ENCODE results near the gene SPATA31E1.
A peak's percentile ranks its signal among the peaks of the same experiment; 100 is the strongest.

Gene SPATA31E1

GRCh38 chr9:87882627-87883026 is at the start of gene SPATA31E1:
Gene SPATA31E1 (plus strand): TSS chr9:87882877. CDS start chr9:87882892, 15 bp downstream.
- Mint-ChIP-seq H3K9me3 (peaks cover 5% of the 10 kb centered on the region), H3K27me3 (ENCODE audit: low read depth, poor library complexity) (peaks cover 11% of the 10 kb centered on the region), H3K4me1 (peaks cover 14% of the 10 kb centered on the region), H3K4me3 (no peak within 1 kb of the TSS), H3K36me3 (ENCODE audit: low read depth) (no peaks in the 10 kb centered on the region), H3K27ac (no peak within 1 kb of the TSS)
- TF ChIP-seq, protein P1, sequence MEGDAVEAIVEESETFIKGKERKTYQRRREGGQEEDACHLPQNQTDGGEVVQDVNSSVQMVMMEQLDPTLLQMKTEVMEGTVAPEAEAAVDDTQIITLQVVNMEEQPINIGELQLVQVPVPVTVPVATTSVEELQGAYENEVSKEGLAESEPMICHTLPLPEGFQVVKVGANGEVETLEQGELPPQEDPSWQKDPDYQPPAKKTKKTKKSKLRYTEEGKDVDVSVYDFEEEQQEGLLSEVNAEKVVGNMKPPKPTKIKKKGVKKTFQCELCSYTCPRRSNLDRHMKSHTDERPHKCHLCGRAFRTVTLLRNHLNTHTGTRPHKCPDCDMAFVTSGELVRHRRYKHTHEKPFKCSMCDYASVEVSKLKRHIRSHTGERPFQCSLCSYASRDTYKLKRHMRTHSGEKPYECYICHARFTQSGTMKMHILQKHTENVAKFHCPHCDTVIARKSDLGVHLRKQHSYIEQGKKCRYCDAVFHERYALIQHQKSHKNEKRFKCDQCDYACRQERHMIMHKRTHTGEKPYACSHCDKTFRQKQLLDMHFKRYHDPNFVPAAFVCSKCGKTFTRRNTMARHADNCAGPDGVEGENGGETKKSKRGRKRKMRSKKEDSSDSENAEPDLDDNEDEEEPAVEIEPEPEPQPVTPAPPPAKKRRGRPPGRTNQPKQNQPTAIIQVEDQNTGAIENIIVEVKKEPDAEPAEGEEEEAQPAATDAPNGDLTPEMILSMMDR (IDR thresholded peaks at IDR 0.05), result no peak
- DNase-seq, result no peak

- H3K4me3 Mint-ChIP-seq, result no peak overlapping the region
- H3K36me3 Mint-ChIP-seq (ENCODE audit: low read depth), result no peaks in the 10 kb centered on the region
- H3K27me3 Mint-ChIP-seq (ENCODE audit: low read depth, poor library complexity), result peaks cover 10% of the 10 kb centered on the region
Observed at GRCh38 chr9:87834357-87834756, 48.3 kb upstream of the SPATA31E1 start.

DNA sequence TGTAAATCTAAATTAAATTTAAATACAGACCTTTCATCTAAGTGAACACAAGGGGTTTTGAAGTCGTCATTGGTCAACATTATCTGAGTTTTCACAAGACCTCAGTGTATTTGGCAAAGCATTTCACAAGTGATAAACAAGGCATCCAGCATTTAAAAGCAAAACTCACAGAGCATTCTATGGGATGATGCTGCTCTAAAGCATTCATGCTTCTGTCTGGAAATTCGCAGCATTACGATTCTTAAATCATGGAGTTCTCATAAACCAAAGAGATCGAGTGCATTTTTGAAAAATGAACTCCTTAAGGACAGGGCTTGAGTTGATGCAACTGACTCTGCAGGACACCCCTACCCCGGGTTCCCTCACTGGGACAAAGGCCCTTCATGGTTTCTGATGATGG is 46.1 kb upstream of the SPATA31E1 start:
- no peak for DNase-seq
- peaks cover 10% of the 10 kb centered on the region for H3K9me3 Mint-ChIP-seq
- peaks cover 7% of the 10 kb centered on the region for H3K27me3 Mint-ChIP-seq (ENCODE audit: low read depth, poor library complexity)
- no peak overlapping the region for H3K27ac Mint-ChIP-seq
- no peaks in the 10 kb centered on the region for H3K4me1 Mint-ChIP-seq
- TF ChIP-seq, protein P1 (IDR thresholded peaks at IDR 0.05), result no peak
- no peak overlapping the region for H3K4me3 Mint-ChIP-seq
- H3K36me3 Mint-ChIP-seq (ENCODE audit: low read depth), result no peaks in the 10 kb centered on the region

More at GRCh38 chr9:87834357-87834756, 48.3 kb upstream of the SPATA31E1 start:
- Mint-ChIP-seq H3K4me1 (no peaks in the 10 kb centered on the region), H3K9me3 (no peaks in the 10 kb centered on the region), H3K27ac (no peak overlapping the region)
- peak; percentile 36 for DNase-seq
- TF ChIP-seq, protein P1 (IDR thresholded peaks at IDR 0.05), result peak; percentile 23

DNA sequence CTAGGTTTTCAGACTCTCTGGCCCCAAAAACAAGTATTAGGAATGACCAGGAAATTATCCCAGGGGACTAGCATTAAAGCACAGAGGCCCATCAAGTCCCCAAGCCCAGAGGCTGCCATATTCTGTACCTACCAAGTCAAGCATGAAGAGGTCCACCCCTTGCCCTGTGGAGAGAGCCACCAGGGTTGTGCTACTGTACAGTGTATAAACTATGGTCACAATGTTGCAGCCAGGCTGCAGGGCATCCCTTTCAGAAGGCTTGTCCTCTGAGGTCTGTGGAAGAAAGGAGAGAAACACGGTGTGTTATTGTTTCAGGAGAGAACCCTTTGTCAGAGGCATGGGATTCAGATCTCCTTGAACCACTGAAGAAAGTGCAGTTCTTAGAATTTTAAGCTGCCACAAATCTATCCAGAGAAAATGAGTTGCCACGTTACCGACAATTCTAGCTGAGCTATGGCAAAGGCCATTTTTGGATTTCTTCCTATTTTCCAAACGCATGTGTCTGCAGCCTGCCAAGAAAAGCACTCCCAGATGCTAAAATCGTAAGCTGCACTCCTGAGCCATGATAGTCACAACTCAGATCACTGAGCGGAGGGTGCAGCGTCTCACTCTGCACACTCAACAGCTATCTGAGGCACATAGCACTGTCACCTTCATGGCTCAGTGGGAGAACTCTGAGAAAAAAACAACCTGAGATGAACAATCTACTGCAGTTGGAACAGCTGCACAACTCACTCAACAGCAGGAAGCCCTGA is 45.5 kb upstream of the SPATA31E1 start:
- TF ChIP-seq, protein P1 (IDR thresholded peaks at IDR 0.05), result no peak
- H3K36me3 Mint-ChIP-seq (ENCODE audit: low read depth), result no peaks in the 10 kb centered on the region
- DNase-seq, result no peak
- no peak overlapping the region for H3K27ac Mint-ChIP-seq
- H3K27me3 Mint-ChIP-seq (ENCODE audit: low read depth, poor library complexity), result peaks cover 7% of the 10 kb centered on the region
- H3K9me3 Mint-ChIP-seq, result peaks cover 10% of the 10 kb centered on the region
- H3K4me3 Mint-ChIP-seq, result no peak overlapping the region
- H3K4me1 Mint-ChIP-seq, result no peaks in the 10 kb centered on the region

- Mint-ChIP-seq H3K4me3 (no peak overlapping the region), H3K27me3 (ENCODE audit: low read depth, poor library complexity) (peaks cover 4% of the 10 kb centered on the region), H3K4me1 (no peaks in the 10 kb centered on the region), H3K27ac (no peak overlapping the region), H3K9me3 (peaks cover 10% of the 10 kb centered on the region), H3K36me3 (ENCODE audit: low read depth) (no peaks in the 10 kb centered on the region)
- TF ChIP-seq, protein P1 (IDR thresholded peaks at IDR 0.05), result no peak
- no peak for DNase-seq
Observed at GRCh38 chr9:87840134-87840533, 42.5 kb upstream of the SPATA31E1 start.

All from nephron progenitor cell (in vitro differentiated cells).